ENCODE data around the gene PROSER3.

- TF ChIP-seq, protein P1, sequence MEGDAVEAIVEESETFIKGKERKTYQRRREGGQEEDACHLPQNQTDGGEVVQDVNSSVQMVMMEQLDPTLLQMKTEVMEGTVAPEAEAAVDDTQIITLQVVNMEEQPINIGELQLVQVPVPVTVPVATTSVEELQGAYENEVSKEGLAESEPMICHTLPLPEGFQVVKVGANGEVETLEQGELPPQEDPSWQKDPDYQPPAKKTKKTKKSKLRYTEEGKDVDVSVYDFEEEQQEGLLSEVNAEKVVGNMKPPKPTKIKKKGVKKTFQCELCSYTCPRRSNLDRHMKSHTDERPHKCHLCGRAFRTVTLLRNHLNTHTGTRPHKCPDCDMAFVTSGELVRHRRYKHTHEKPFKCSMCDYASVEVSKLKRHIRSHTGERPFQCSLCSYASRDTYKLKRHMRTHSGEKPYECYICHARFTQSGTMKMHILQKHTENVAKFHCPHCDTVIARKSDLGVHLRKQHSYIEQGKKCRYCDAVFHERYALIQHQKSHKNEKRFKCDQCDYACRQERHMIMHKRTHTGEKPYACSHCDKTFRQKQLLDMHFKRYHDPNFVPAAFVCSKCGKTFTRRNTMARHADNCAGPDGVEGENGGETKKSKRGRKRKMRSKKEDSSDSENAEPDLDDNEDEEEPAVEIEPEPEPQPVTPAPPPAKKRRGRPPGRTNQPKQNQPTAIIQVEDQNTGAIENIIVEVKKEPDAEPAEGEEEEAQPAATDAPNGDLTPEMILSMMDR (IDR thresholded peaks at IDR 0.05; ENCODE audit: low read length): peak; percentile 42
- no peak for TF ChIP-seq EZH2 (IDR thresholded peaks at IDR 0.05; ENCODE audit: borderline replicate concordance, low read length)
Observed at GRCh38 chr19:35744430-35745327, 13.3 kb upstream of the PROSER3 start.

Measured in OCI-LY1 (cell line).